ENCODE data around the gene TM7SF2. TPM values are rescaled to one million over a fixed set of nuclear protein-coding genes. Genes with fewer than 3 reads are reported as not detected.

The TM7SF2 gene
- total RNA-seq, 2 experiments from 2014 or later = 17.4 to 18.1 TPM

DNA sequence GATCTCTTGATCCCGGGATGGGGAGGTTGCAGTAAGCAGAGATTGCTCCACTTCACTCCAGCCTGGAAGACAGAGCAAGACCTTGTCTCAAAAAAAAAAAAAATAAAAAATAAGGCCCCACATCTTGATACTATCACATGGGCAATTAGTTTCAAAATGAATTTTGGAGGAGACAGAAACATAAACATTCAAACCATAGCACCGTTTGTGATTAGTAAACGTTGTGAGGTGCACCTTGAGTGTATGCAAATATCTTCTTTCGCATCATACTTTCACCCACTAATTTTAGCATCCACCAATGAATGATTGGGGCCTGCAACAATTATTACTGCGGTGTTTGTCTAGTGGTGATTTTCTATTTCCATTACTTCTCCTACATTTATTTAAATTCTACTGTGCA lies 47.3 kb downstream of the TM7SF2 start:
- ATAC-seq (no peak), DNase-seq (no peak)
- Mint-ChIP-seq H3K27me3 (no peaks in the 10 kb centered on the region), H3K4me3 (no peak overlapping the region), H3K4me1 (no peaks in the 10 kb centered on the region), H3K36me3 (ENCODE audit: low read depth) (no peaks in the 10 kb centered on the region), H3K27ac (no peak overlapping the region), H3K9me3 (ENCODE audit: low read depth) (no peaks in the 10 kb centered on the region)
- ChIA-PET CTCF (no interaction called here), POLR2A (interaction anchor here (0.6 kb wide), 2 partner anchors 19 to 215 kb away, joined by 6 to 7 read pairs; no protein-coding TSS in a partner anchor)
- intact Hi-C loops (cut with DNase I, micrococcal nuclease) = no loop called here

DNA sequence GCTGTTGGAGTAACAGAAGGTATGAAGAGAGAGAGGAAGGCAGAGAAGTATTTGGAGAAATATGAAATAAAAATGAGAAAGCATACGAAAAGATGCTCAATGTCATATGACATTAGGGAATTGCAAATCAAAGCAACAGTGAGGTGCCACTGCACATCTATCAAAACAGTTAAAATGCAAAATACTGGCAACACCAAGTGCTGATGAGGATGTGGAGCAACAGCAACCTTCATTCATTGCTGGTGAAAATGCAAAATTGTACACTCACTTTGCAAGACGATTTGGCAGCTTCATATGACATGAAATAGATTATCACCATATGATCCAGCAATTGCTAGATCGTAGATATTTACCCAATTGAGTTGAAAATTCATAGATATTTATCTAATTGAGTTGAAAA lies 49.0 kb downstream of the TM7SF2 start:
- no peaks in the 10 kb centered on the region for H3K4me1 Mint-ChIP-seq
- DNase-seq = no peak
- no peaks in the 10 kb centered on the region for H3K36me3 Mint-ChIP-seq (ENCODE audit: low read depth)
- ChIA-PET POLR2A (no interaction called here), CTCF (interaction anchor here (1.1 kb wide), 1 partner anchor 115 kb away, joined by 5 read pairs; no protein-coding TSS in a partner anchor)
- intact Hi-C loops (cut with DNase I, micrococcal nuclease) = no loop called here
- H3K9me3 Mint-ChIP-seq (ENCODE audit: low read depth) = no peaks in the 10 kb centered on the region
- no peak overlapping the region for H3K27ac Mint-ChIP-seq
- no peak for ATAC-seq
- H3K4me3 Mint-ChIP-seq = no peak overlapping the region
- H3K27me3 Mint-ChIP-seq = no peaks in the 10 kb centered on the region

DNA sequence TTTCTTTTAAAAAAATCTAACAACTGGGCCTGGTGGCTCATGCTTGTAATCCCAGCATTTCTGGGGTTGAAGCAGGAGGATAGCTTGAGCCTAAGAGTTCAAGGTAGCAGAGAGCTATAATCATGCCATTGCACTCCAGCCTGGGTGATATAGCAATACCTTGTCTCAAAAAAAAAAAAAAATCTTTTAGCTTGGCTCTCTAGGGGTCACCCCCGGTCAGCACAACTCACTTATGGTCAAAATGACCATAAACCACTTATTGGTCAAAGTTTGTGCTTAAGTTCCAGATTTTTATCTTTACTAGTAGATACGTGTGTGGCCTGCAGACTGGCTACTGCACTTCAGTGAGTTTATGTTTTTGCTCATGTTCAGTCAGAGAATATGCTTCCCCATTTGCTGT lies 52.0 kb downstream of the TM7SF2 start:
- ATAC-seq = no peak
- H3K9me3 Mint-ChIP-seq (ENCODE audit: low read depth) = no peaks in the 10 kb centered on the region
- ChIA-PET POLR2A (no interaction called here), CTCF (interaction anchor here (0.6 to 2.6 kb wide), 3 partner anchors 29 to 166 kb away, joined by 3 to 7 read pairs (median 3); no protein-coding TSS in a partner anchor)
- H3K4me1 Mint-ChIP-seq = no peaks in the 10 kb centered on the region
- H3K27ac Mint-ChIP-seq = no peak overlapping the region
- intact Hi-C loops (cut with DNase I, micrococcal nuclease) = no loop called here
- H3K36me3 Mint-ChIP-seq (ENCODE audit: low read depth) = no peaks in the 10 kb centered on the region
- no peak for DNase-seq
- no peak overlapping the region for H3K4me3 Mint-ChIP-seq
- H3K27me3 Mint-ChIP-seq = no peaks in the 10 kb centered on the region

Small RNA genes within 50 kb of the gene (microRNA-seq; reads per million reads assigned to microRNA genes)
- gene MIR6751 (ENCODE audit: borderline replicate concordance) = 1.1 reads per million

Other genes starting within 250 kb of the TM7SF2 start
- 10 to 100 TPM; 71.0 to 73.6 TPM for gene EHD1, start 233.3 kb upstream of the TM7SF2 start, total RNA-seq
- 10 to 100 TPM; 15.8 to 16.7 TPM for gene ATG2A, start 194.7 kb upstream of the TM7SF2 start, total RNA-seq
- 10 to 100 TPM; 13.2 to 13.5 TPM for gene PPP2R5B, start 187.2 kb upstream of the TM7SF2 start, total RNA-seq
- under 1 TPM in 1 of 2 experiments, not detected in 1; 0.34 TPM for gene GPHA2, start 176.0 kb upstream of the TM7SF2 start, total RNA-seq
- gene MAJIN, start 139.8 kb upstream of the TM7SF2 start, total RNA-seq = 1 to 10 TPM; 1.2 to 1.6 TPM
- not detected for gene BATF2, start 114.9 kb upstream of the TM7SF2 start, total RNA-seq
- gene ARL2, start 97.7 kb upstream of the TM7SF2 start, total RNA-seq = 100 to 1,000 TPM in 1 of 2 experiments, 10 to 100 TPM in 1; 89.6 to 109 TPM
- gene SNX15, start 84.4 kb upstream of the TM7SF2 start, total RNA-seq = 10 to 100 TPM; 12.1 to 14.2 TPM
- 10 to 100 TPM; 10.5 to 12.1 TPM for gene SAC3D1, start 70.7 kb upstream of the TM7SF2 start, total RNA-seq
- gene NAALADL1, start 53.3 kb upstream of the TM7SF2 start, total RNA-seq = 10 to 100 TPM; 11.7 to 13.6 TPM
- 100 to 1,000 TPM; 111 to 119 TPM for gene CDCA5, start 27.8 kb upstream of the TM7SF2 start, total RNA-seq
- gene ZFPL1, start 27.6 kb upstream of the TM7SF2 start, total RNA-seq = 10 to 100 TPM; 24.2 to 31.8 TPM
- gene VPS51, start 15.7 kb upstream of the TM7SF2 start, total RNA-seq = 100 to 1,000 TPM in 1 of 2 experiments, 10 to 100 TPM in 1; 94.3 to 123 TPM
- 1 to 10 TPM; 7.1 to 9.7 TPM for gene ZNHIT2, start 5.8 kb downstream of the TM7SF2 start, total RNA-seq
- gene FAU, start 10.3 kb downstream of the TM7SF2 start, total RNA-seq = 1,000 to 10,000 TPM; 1,125 to 1,182 TPM
- gene MRPL49, start 10.4 kb downstream of the TM7SF2 start, total RNA-seq = 10 to 100 TPM; 58.5 to 62.5 TPM
- 10 to 100 TPM; 24.3 to 31.1 TPM for gene SYVN1, start 22.6 kb downstream of the TM7SF2 start, total RNA-seq
- not detected for gene SPDYC, start 58.4 kb downstream of the TM7SF2 start, total RNA-seq
- 100 to 1,000 TPM; 103 to 125 TPM for gene CAPN1, start 70.1 kb downstream of the TM7SF2 start, total RNA-seq
- gene POLA2, start 150.1 kb downstream of the TM7SF2 start, total RNA-seq = 10 to 100 TPM; 63.1 to 83.3 TPM
- under 1 TPM; 0.91 to 0.93 TPM for gene CDC42EP2, start 203.0 kb downstream of the TM7SF2 start, total RNA-seq
- gene DPF2, start 222.0 kb downstream of the TM7SF2 start, total RNA-seq = 10 to 100 TPM; 67.5 to 69.0 TPM
- gene TIGD3, start 242.9 kb downstream of the TM7SF2 start, total RNA-seq = 1 to 10 TPM in 1 of 2 experiments, under 1 TPM in 1; 0.58 to 1.1 TPM